Measurements from ENCODE around the gene SIAH2. TPM values are rescaled to one million over a fixed set of nuclear protein-coding genes. Genes with fewer than 3 reads are reported as not detected.

SIAH2 gene
- total RNA-seq, 1 donor from 2014 or later: 18.2 TPM

- no peak for DNase-seq (ENCODE audit: extremely low spot score, unreplicated experiment)
- H3K4me3 Mint-ChIP-seq: no peak overlapping the region
- TF ChIP-seq CTCF (conservative IDR thresholded peaks at IDR 0.05): no peak
- H3K27ac Mint-ChIP-seq: no peak overlapping the region
- no peaks in the 10 kb centered on the region for H3K36me3 Mint-ChIP-seq
- no peaks in the 10 kb centered on the region for H3K27me3 Mint-ChIP-seq
- H3K9me3 Mint-ChIP-seq: no peaks in the 10 kb centered on the region
- H3K4me1 Mint-ChIP-seq (ENCODE audit: unreplicated experiment): peaks cover 5% of the 10 kb centered on the region
Observed at GRCh38 chr3:150720444-150720843, 42.5 kb downstream of the SIAH2 start.

GRCh38 chr3:150710097-150710496 is 52.9 kb downstream of the SIAH2 start:
- Mint-ChIP-seq H3K36me3 (peaks cover 41% of the 10 kb centered on the region), H3K4me1 (ENCODE audit: unreplicated experiment) (no peaks in the 10 kb centered on the region), H3K27ac (no peak overlapping the region), H3K4me3 (no peak overlapping the region), H3K9me3 (peaks cover 25% of the 10 kb centered on the region), H3K27me3 (no peaks in the 10 kb centered on the region)
- no peak for TF ChIP-seq CTCF (conservative IDR thresholded peaks at IDR 0.05)
- no peak for DNase-seq (ENCODE audit: extremely low spot score, unreplicated experiment)

GRCh38 chr3:150703756-150704344 is 59.1 kb downstream of the SIAH2 start, which contains the start of gene ERICH6:
Gene ERICH6, minus strand, starts transcription at chr3:150703920. Its CDS starts 22 bp downstream, at chr3:150703898.
- TF ChIP-seq CTCF (conservative IDR thresholded peaks at IDR 0.05): peak; percentile 49
- peak; percentile 94 for DNase-seq (ENCODE audit: extremely low spot score, unreplicated experiment)
- H3K4me1 Mint-ChIP-seq (ENCODE audit: unreplicated experiment): no peaks in the 10 kb centered on the region
- peaks cover 8% of the 10 kb centered on the region for H3K9me3 Mint-ChIP-seq
- no peaks in the 10 kb centered on the region for H3K27me3 Mint-ChIP-seq
- H3K27ac Mint-ChIP-seq: peak within 1 kb of the TSS; percentile 96
- H3K36me3 Mint-ChIP-seq: peaks cover 15% of the 10 kb centered on the region
- H3K4me3 Mint-ChIP-seq: peak within 1 kb of the TSS; percentile 97

GRCh38 chr3:150703299-150703755 is 59.6 kb downstream of the SIAH2 start:
- Mint-ChIP-seq H3K9me3 (peaks cover 8% of the 10 kb centered on the region), H3K27me3 (no peaks in the 10 kb centered on the region), H3K27ac (peak overlapping the region; percentile 96), H3K4me3 (peak overlapping the region; percentile 97), H3K4me1 (ENCODE audit: unreplicated experiment) (no peaks in the 10 kb centered on the region), H3K36me3 (peaks cover 10% of the 10 kb centered on the region)
- DNase-seq (ENCODE audit: extremely low spot score, unreplicated experiment): no peak
- TF ChIP-seq CTCF (conservative IDR thresholded peaks at IDR 0.05): no peak

- H3K4me1 Mint-ChIP-seq (ENCODE audit: unreplicated experiment): no peaks in the 10 kb centered on the region
- peaks cover 3% of the 10 kb centered on the region for H3K9me3 Mint-ChIP-seq
- no peak overlapping the region for H3K27ac Mint-ChIP-seq
- no peak for TF ChIP-seq CTCF (conservative IDR thresholded peaks at IDR 0.05)
- no peak for DNase-seq (ENCODE audit: extremely low spot score, unreplicated experiment)
- peaks cover 6% of the 10 kb centered on the region for H3K27me3 Mint-ChIP-seq
- no peaks in the 10 kb centered on the region for H3K36me3 Mint-ChIP-seq
- H3K4me3 Mint-ChIP-seq: no peak overlapping the region
Observed at GRCh38 chr3:150699068-150699639, 63.8 kb downstream of the SIAH2 start.
